Liver (tissue), 9 donors: Measurements from ENCODE around the gene GTSE1. TPM values are rescaled to one million over a fixed set of nuclear protein-coding genes. Genes with fewer than 3 reads are reported as not detected.

ENCODE experiments used
- DNase-seq: peaks from one replicate; pipeline ENCODE4 v3.0.0-alpha.2; 2017; ENCODE audit warnings: low spot score
- H3K27ac ChIP-seq, 2 donors: one replicate each; pipeline ENCODE4 v1.7.0; 2013; ENCODE audit warnings: inconsistent platforms in 2 of 2, low read length in 2 of 2, control low read depth in 1 of 2, low read depth in 1 of 2, mild to moderate bottlenecking in 1 of 2
- H3K27me3 ChIP-seq, 4 donors: one replicate each; pipeline versions ENCODE4 v1.6.1 to v1.7.0; 2013; ENCODE audit warnings: low read length in 3 of 4, inconsistent platforms in 1 of 4, mild to moderate bottlenecking in 1 of 4, moderate library complexity in 1 of 4; ENCODE audit not compliant: control insufficient read depth in 4 of 4, insufficient read depth in 4 of 4
- H3K36me3 ChIP-seq, 4 donors: one replicate each; pipeline versions ENCODE4 v1.6.1 to v1.7.0; 2013; ENCODE audit warnings: low read length in 3 of 4, mild to moderate bottlenecking in 3 of 4, low read depth in 1 of 4, moderate library complexity in 1 of 4; ENCODE audit not compliant: control insufficient read depth in 4 of 4, insufficient read depth in 3 of 4
- H3K4me1 ChIP-seq, 4 donors: one replicate each; pipeline versions ENCODE4 v1.6.1 to v1.7.0; 2013; ENCODE audit warnings: low read length in 3 of 4, mild to moderate bottlenecking in 3 of 4, moderate library complexity in 1 of 4; ENCODE audit not compliant: control insufficient read depth in 4 of 4, insufficient read depth in 4 of 4
- H3K4me3 ChIP-seq, 3 donors: one replicate each; pipeline versions ENCODE4 v1.6.1 to v1.7.0; 2013; ENCODE audit warnings: low read length in 3 of 3, control low read depth in 1 of 3, low read depth in 1 of 3, mild to moderate bottlenecking in 1 of 3
- H3K9ac ChIP-seq, 2 donors: one replicate each; pipeline ENCODE4 v1.7.0; 2013; ENCODE audit warnings: low read length in 2 of 2, mild to moderate bottlenecking in 2 of 2, moderate library complexity in 2 of 2, control low read depth in 1 of 2, low read depth in 1 of 2
- H3K9me3 ChIP-seq, 4 donors: one replicate each; pipeline versions ENCODE4 v1.6.1 to v1.7.0; 2013; ENCODE audit warnings: low read length in 3 of 4; ENCODE audit not compliant: control insufficient read depth in 4 of 4
- EGR1 ChIP-seq, 2 donors: IDR thresholded peaks; 2 replicates each; pipeline ENCODE4 v1.6.1; 2016 to 2018; ENCODE audit warnings: antibody characterized with exemption in 2 of 2, low read depth in 2 of 2
- FOXA2 ChIP-seq: IDR thresholded peaks from 2 replicates; pipeline ENCODE4 v1.6.1; 2016; ENCODE audit warnings: antibody characterized with exemption
- HNF4A ChIP-seq, 2 donors: conservative IDR thresholded peaks; 2 replicates each; pipeline ENCODE4 v1.6.1; 2016; ENCODE audit warnings: antibody characterized with exemption in 2 of 2, mild to moderate bottlenecking in 2 of 2
- HNF4G ChIP-seq: IDR thresholded peaks from 2 replicates; pipeline ENCODE4 v1.6.1; 2016; ENCODE audit warnings: antibody characterized with exemption
- JUND ChIP-seq, 2 donors: IDR thresholded peaks; 2 replicates each; pipeline ENCODE4 v1.6.1; 2016; ENCODE audit warnings: antibody characterized with exemption in 2 of 2
- NR2F2 ChIP-seq: IDR thresholded peaks from 2 replicates; pipeline ENCODE4 v1.6.1; 2016; ENCODE audit warnings: antibody characterized with exemption
- RAD21 ChIP-seq, 2 donors: IDR thresholded peaks; 2 replicates each; pipeline ENCODE4 v1.6.1; 2016; ENCODE audit warnings: antibody characterized with exemption in 2 of 2, mild to moderate bottlenecking in 2 of 2
- REST ChIP-seq: IDR thresholded peaks from 2 replicates; pipeline ENCODE4 v1.6.1; 2016; ENCODE audit warnings: antibody characterized with exemption, mild to moderate bottlenecking
- RXRA ChIP-seq, 2 donors: IDR thresholded peaks; 2 replicates each; pipeline ENCODE4 v1.6.1; 2017 to 2018; ENCODE audit warnings: antibody characterized with exemption in 2 of 2, mild to moderate bottlenecking in 1 of 2
- TAF1 ChIP-seq: conservative IDR thresholded peaks from 2 replicates; pipeline ENCODE4 v1.6.1; 2016; ENCODE audit warnings: antibody characterized with exemption, mild to moderate bottlenecking
- ZBTB33 ChIP-seq: IDR thresholded peaks from 2 replicates; pipeline ENCODE4 v1.6.1; 2016; ENCODE audit warnings: antibody characterized with exemption
- WGBS: extraction: QIAGEN DNeasy Blood & Tissue Kit; methylation state at CpG from one replicate; pipeline ENCODE4 v1.1.7; 2013; 5-methylcytosine and 5-hydroxymethylcytosine counted together
- polyA plus RNA-seq, 2 donors: library from polyadenylated mRNA; stranded (reverse) in 1 of 2; unstranded in 1 of 2; fragments of 200-250 nt in 1 of 2; fragments of >200 nt in 1 of 2; fragmentation: Nextera tagmentation in 1 of 2; extraction: Ambion mirVana in 1 of 2; gene quantifications; one replicate each; pipeline versions ENCODE4 v1.2.1 to v1.2.3, GENCODE V29; 2013 to 2015
- total RNA-seq, 2 donors: library from RNA; depleted of rRNA; stranded (reverse); fragments of >200 nt; gene quantifications; one replicate each; pipeline ENCODE4 v1.2.3, GENCODE V29; 2014
- TF ChIP-seq, protein P1 (sequence below): IDR thresholded peaks from 2 replicates; pipeline ENCODE4 v1.6.1; 2016; ENCODE audit warnings: antibody characterized with exemption
- TF ChIP-seq, protein P2 (sequence below): IDR thresholded peaks from 2 replicates; pipeline ENCODE4 v1.6.1; 2016; ENCODE audit warnings: antibody characterized with exemption
- donor health status: healthy.
- donor health status: healthy.
- donor health status: healthy.
- donor health status: healthy.
- donor health status: healthy.

Gene GTSE1
- total and polyA plus RNA-seq, 4 donors = 0.17 to 13.9 (median 0.85) TPM

DNA sequence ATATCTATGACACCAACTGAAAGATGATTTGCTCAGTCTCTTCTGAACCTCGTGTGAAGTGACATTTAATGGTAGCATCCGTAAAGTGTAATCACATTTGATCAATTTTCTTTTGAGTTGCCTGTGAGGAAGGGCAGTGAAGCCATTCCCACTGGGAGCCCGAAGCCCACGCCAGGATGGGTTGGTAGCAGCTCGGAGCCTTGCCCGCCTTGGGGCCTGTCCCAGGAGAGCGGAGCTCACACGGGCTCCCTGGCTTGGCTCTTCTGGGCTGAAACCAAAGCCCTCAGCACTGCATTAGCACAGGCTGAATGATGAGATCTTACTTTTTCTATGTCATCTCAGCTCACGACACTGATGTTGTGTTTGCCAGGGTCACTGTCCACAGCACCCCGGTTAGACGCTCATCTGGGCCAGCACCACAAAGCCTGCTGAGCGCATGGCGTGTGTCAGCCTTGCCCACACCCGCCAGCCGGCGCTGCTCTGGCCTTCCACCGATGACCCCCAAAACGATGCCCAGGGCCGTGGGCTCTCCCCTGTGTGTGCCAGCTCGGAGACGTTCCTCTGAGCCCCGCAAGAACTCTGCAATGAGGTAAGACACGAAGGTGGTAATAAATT, 29.5 kb downstream of the GTSE1 start:
- H3K4me3 ChIP-seq = no peak overlapping the region
- WGBS = 96% methylated on average over 23 of the region's 23 CpGs
- no peaks in the 10 kb centered on the region for H3K27me3 ChIP-seq
- TF ChIP-seq HNF4G (no peak), ZBTB33 (no peak), HNF4A (conservative IDR thresholded peaks at IDR 0.05) (no peak), EGR1 (IDR thresholded peaks at IDR 0.05; ENCODE audit: low read depth in 2 of 2) (no peak), FOXA2 (no peak), RXRA (IDR thresholded peaks at IDR 0.05) (no peak), RAD21 (IDR thresholded peaks at IDR 0.05) (no peak), TAF1 (no peak), NR2F2 (no peak), JUND (IDR thresholded peaks at IDR 0.05) (no peak), REST (no peak)
- TF ChIP-seq, protein P1, sequence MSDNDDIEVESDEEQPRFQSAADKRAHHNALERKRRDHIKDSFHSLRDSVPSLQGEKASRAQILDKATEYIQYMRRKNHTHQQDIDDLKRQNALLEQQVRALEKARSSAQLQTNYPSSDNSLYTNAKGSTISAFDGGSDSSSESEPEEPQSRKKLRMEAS = no peak
- TF ChIP-seq, protein P2, sequence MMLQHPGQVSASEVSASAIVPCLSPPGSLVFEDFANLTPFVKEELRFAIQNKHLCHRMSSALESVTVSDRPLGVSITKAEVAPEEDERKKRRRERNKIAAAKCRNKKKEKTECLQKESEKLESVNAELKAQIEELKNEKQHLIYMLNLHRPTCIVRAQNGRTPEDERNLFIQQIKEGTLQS = no peak
- H3K4me1 ChIP-seq = no peaks in the 10 kb centered on the region
- no peaks in the 10 kb centered on the region for H3K36me3 ChIP-seq
- DNase-seq = no peak
- H3K9me3 ChIP-seq = no peaks in the 10 kb centered on the region
- H3K9ac ChIP-seq = no peak overlapping the region
- no peak overlapping the region for H3K27ac ChIP-seq

DNA sequence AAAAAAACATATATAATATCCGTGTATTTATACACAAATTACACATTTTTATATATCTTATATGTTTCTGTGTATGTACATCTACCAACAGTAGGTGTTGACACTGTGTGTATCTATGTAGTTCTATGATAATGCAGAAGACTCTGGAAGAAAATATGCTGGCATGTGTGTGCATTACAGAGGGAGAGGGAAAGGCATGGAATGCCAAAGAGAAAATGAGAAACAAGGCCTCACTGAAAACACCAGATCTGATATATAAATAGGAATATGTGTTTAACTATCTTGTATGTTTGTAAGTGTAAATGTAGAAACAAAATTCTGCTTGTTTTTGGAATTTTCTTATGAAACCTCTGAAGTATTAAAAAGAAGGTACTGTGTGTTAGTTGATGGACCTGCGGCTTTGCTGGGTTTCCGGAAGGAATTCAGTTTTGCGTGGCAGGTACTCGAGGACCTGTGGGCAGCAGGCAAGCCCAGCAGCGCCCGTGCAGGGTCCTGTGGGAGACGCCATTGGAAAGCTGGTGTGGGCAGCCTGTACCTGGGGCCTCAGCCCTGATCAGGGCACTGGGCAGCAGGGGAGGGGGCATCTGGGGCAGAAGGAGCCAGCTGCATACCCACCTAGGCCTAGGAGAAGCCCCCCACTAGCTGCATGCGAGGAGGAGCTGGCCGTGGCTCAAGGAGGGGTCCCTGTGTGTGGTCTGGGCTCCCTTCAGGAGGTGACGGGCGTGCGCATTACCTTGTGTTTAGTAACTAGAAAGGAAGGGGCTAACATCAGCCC, 31.2 kb downstream of the GTSE1 start:
- WGBS = 96% methylated on average over 13 of the region's 13 CpGs
- H3K36me3 ChIP-seq = no peaks in the 10 kb centered on the region
- no peak overlapping the region for H3K9ac ChIP-seq
- H3K27me3 ChIP-seq = no peaks in the 10 kb centered on the region
- no peak overlapping the region for H3K4me3 ChIP-seq
- DNase-seq = no peak
- no peaks in the 10 kb centered on the region for H3K9me3 ChIP-seq
- H3K4me1 ChIP-seq = no peaks in the 10 kb centered on the region
- H3K27ac ChIP-seq = no peak overlapping the region
- no peak for TF ChIP-seq HNF4A (conservative IDR thresholded peaks at IDR 0.05)
- no peak for TF ChIP-seq HNF4G
